Uterus (tissue), 2 donors: ENCODE results near the gene TMEM74B.

Experiments used
- CTCF ChIP-seq, 4 experiments: fragments of 200-600 bp in 2 of 4; fragments of 450-650 bp in 2 of 4; sonication (generic) in 2 of 4; IDR thresholded peaks; one replicate each; pipeline ENCODE4 v1.5.1; 2016 to 2019; ENCODE audit warnings: antibody characterized with exemption in 4 of 4, mild to moderate bottlenecking in 2 of 4, moderate library complexity in 1 of 4
- POLR2A ChIP-seq, 2 donors: fragments of 450-650 bp; IDR thresholded peaks; one replicate each; pipeline ENCODE4 v1.6.1; 2016; ENCODE audit warnings: antibody characterized with exemption in 2 of 2, mild to moderate bottlenecking in 1 of 2, moderate library complexity in 1 of 2

- TF ChIP-seq CTCF (IDR thresholded peaks at IDR 0.05): no peak
- no peak for TF ChIP-seq POLR2A (IDR thresholded peaks at IDR 0.05)
These were observed 11.1 kb downstream of the TMEM74B start for GRCh38 chr20:1173698-1174097.
